ENCODE results near the gene MRS2.

- no peak for TF ChIP-seq CTCF (IDR thresholded peaks at IDR 0.05)
- no peak for TF ChIP-seq EZH2phosphoT487 (IDR thresholded peaks at IDR 0.05)
- TF ChIP-seq EZH2 (IDR thresholded peaks at IDR 0.05): no peak
Measured at GRCh38 chr6:24381476-24382219, 21.1 kb upstream of the MRS2 start.
